ENCODE measurements around the gene TNFRSF11A. TPM values are rescaled to one million over a fixed set of nuclear protein-coding genes. Genes with fewer than 3 reads are reported as not detected.

TNFRSF11A gene
- total RNA-seq, 2 experiments from 2014 or later = 8.6 to 9.1 TPM

DNA sequence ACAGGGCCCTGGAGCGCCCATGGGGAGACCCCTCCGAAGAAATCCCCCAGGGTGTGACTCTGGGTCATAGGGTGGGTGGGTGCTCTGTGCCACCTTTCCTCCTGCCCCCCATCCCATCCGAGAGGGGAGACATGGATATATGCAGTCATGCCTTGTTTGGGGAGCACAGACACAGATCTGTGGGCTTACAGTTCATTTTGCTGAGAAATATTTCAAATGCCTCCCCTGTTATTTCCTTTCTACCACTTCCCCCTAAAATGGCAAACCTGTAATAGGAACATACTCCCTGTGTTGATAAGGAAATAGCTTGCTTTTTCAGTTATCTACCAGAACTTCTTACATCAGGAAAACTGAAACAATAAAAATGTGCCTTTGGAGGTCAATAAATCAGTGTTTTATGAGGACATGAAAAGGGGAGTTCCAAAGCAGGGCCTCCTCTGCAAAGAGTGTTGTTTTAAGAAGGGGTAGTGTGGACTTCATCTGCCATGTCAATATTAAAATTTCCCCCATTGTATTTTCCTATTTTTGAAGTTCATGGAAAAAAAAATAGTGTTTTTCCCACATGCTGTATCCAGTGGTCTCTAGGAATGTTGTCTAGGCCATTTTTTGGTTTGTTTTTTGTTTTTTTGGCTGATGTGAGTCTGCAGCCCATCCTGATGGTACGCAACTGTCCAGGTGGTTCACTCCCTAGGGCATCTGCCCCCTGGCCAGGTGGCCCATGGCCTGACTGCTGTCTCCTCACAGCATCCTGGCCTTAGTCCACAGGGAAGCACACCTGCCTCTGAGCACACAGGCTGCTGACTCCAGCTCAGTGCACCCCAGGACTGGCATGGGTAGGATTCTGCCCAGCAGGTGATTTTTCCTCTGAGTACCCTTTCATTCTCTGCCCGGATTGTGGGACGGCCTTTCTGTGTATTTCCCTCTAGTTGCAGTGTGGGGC lies 3.7 kb downstream of the TNFRSF11A start:
- CTCF ChIA-PET = interaction anchor here (0.8 to 1.4 kb wide), 2 partner anchors 11 to 13 kb away, joined by 3 to 5 read pairs; no protein-coding TSS in a partner anchor
- peak overlapping the region; percentile 79 for H3K27ac Mint-ChIP-seq
- peaks cover 2% of the 10 kb centered on the region for H3K36me3 Mint-ChIP-seq (ENCODE audit: low read depth)
- POLR2A ChIA-PET = interaction anchor here (0.6 kb wide), 1 partner anchor 258 kb away, joined by 4 read pairs; no protein-coding TSS in a partner anchor
- H3K27me3 Mint-ChIP-seq = peaks cover 23% of the 10 kb centered on the region
- H3K9me3 Mint-ChIP-seq = no peaks in the 10 kb centered on the region
- H3K4me1 Mint-ChIP-seq = peaks cover 69% of the 10 kb centered on the region
- peak overlapping the region; percentile 35 for H3K4me3 Mint-ChIP-seq
- no peak for DNase-seq

GRCh38 chr18:62329691-62330454 lies 4.8 kb downstream of the TNFRSF11A start:
- Mint-ChIP-seq H3K36me3 (ENCODE audit: low read depth) (peaks cover 4% of the 10 kb centered on the region), H3K9me3 (no peaks in the 10 kb centered on the region), H3K27me3 (peaks cover 15% of the 10 kb centered on the region), H3K4me3 (peak overlapping the region; percentile 35), H3K4me1 (peaks cover 61% of the 10 kb centered on the region), H3K27ac (peak overlapping the region; percentile 79)
- DNase-seq = peak; percentile 66
- CTCF ChIA-PET = interaction anchor here (1.4 to 2.0 kb wide), 2 partner anchors 10 to 14 kb away, joined by 5 read pairs; no protein-coding TSS in a partner anchor
- POLR2A ChIA-PET = interaction anchor here (0.6 kb wide), 1 partner anchor 257 kb away, joined by 4 read pairs; no protein-coding TSS in a partner anchor

GRCh38 chr18:62330650-62331049 lies 5.5 kb downstream of the TNFRSF11A start:
- peaks cover 4% of the 10 kb centered on the region for H3K36me3 Mint-ChIP-seq (ENCODE audit: low read depth)
- no peaks in the 10 kb centered on the region for H3K9me3 Mint-ChIP-seq
- ChIA-PET POLR2A (no interaction called here), CTCF (interaction anchor here (2.0 kb wide), 1 partner anchor 9 kb away, joined by 5 read pairs; no protein-coding TSS in a partner anchor)
- H3K4me3 Mint-ChIP-seq = no peak overlapping the region
- peaks cover 15% of the 10 kb centered on the region for H3K27me3 Mint-ChIP-seq
- DNase-seq = no peak
- H3K4me1 Mint-ChIP-seq = peaks cover 61% of the 10 kb centered on the region
- H3K27ac Mint-ChIP-seq = peak overlapping the region; percentile 79

GRCh38 chr18:62331581-62332356 lies 6.7 kb downstream of the TNFRSF11A start:
- Mint-ChIP-seq H3K36me3 (ENCODE audit: low read depth) (peaks cover 4% of the 10 kb centered on the region), H3K27me3 (peaks cover 7% of the 10 kb centered on the region), H3K9me3 (no peaks in the 10 kb centered on the region), H3K4me3 (no peak overlapping the region), H3K27ac (no peak overlapping the region), H3K4me1 (peaks cover 52% of the 10 kb centered on the region)
- DNase-seq = no peak
- CTCF ChIA-PET = interaction anchor here (0.5 to 2.0 kb wide), 4 partner anchors 8 to 174 kb away, joined by 3 to 5 read pairs (median 4); no protein-coding TSS in a partner anchor
- POLR2A ChIA-PET = no interaction called here

DNA sequence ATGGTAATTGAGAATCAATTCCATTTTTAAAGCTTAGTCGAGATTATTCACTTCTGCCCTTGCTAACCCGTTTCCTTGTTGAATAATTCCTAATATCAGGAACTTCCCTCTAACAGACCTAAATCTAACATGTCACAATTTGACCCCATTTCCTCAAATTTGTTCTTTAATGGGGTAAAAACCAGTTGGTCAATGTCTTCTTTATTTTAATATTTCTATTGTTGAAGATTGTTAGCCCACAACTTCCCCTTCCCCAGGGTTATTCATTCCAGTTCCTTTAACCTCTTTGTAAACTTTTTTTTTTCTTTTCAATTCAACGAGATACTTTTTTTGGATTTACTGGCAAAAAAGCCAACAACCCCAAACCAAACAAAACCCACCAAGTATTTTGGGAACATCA lies 7.3 kb downstream of the TNFRSF11A start:
- DNase-seq = no peak
- peaks cover under 1% of the 10 kb centered on the region for H3K27me3 Mint-ChIP-seq
- peaks cover 4% of the 10 kb centered on the region for H3K36me3 Mint-ChIP-seq (ENCODE audit: low read depth)
- H3K9me3 Mint-ChIP-seq = no peaks in the 10 kb centered on the region
- H3K4me3 Mint-ChIP-seq = no peak overlapping the region
- H3K27ac Mint-ChIP-seq = no peak overlapping the region
- ChIA-PET CTCF (no interaction called here), POLR2A (no interaction called here)
- H3K4me1 Mint-ChIP-seq = peaks cover 45% of the 10 kb centered on the region

- POLR2A ChIA-PET = interaction anchor here (0.6 kb wide), 1 partner anchor 69 kb away, joined by 4 read pairs; no protein-coding TSS in a partner anchor
- DNase-seq = no peak
- Mint-ChIP-seq H3K36me3 (ENCODE audit: low read depth) (peaks cover 4% of the 10 kb centered on the region), H3K4me3 (no peak overlapping the region), H3K27me3 (no peaks in the 10 kb centered on the region), H3K9me3 (no peaks in the 10 kb centered on the region), H3K27ac (no peak overlapping the region), H3K4me1 (peaks cover 41% of the 10 kb centered on the region)
- CTCF ChIA-PET = interaction anchor here (0.6 to 1.0 kb wide), 3 partner anchors 15 to 252 kb away, joined by 3 read pairs; no protein-coding TSS in a partner anchor
Measured at GRCh38 chr18:62332964-62333695, 8.0 kb downstream of the TNFRSF11A start.

- no peak overlapping the region for H3K4me3 Mint-ChIP-seq
- peaks cover 38% of the 10 kb centered on the region for H3K4me1 Mint-ChIP-seq
- no peaks in the 10 kb centered on the region for H3K27me3 Mint-ChIP-seq
- POLR2A ChIA-PET = no interaction called here
- DNase-seq = no peak
- peaks cover 4% of the 10 kb centered on the region for H3K36me3 Mint-ChIP-seq (ENCODE audit: low read depth)
- CTCF ChIA-PET = interaction anchor here (0.6 to 1.0 kb wide), 2 partner anchors 14 to 23 kb away, joined by 3 read pairs; no protein-coding TSS in a partner anchor
- no peaks in the 10 kb centered on the region for H3K9me3 Mint-ChIP-seq
- no peak overlapping the region for H3K27ac Mint-ChIP-seq
Measured at GRCh38 chr18:62334120-62334519, 9.0 kb downstream of the TNFRSF11A start.

GRCh38 chr18:62335494-62335893 lies 10.4 kb downstream of the TNFRSF11A start:
- POLR2A ChIA-PET = no interaction called here
- H3K36me3 Mint-ChIP-seq (ENCODE audit: low read depth) = peaks cover 4% of the 10 kb centered on the region
- CTCF ChIA-PET = no interaction called here
- H3K4me3 Mint-ChIP-seq = no peak overlapping the region
- H3K27me3 Mint-ChIP-seq = no peaks in the 10 kb centered on the region
- no peaks in the 10 kb centered on the region for H3K9me3 Mint-ChIP-seq
- H3K27ac Mint-ChIP-seq = no peak overlapping the region
- peaks cover 32% of the 10 kb centered on the region for H3K4me1 Mint-ChIP-seq
- DNase-seq = no peak

DNA sequence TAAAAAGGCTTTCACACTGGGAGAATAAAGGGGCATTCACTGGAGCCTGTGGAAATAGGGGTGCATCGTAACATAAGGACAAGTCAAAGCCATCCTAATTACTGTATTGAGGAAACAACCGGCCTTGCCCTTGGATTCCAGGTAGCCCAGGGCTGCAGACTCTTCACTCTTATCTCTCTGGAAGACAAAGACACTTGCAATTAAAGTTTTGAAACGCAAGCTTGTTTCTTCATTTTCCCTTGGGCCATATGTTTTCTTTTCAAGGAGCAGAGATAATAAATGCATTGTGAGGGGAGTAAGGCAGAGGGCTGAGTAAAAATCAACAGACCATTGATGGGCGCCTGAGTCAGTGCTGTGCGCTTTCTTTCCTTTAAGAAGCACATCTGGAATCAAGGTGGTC lies 11.5 kb downstream of the TNFRSF11A start:
- DNase-seq = no peak
- Mint-ChIP-seq H3K4me3 (no peak overlapping the region), H3K27ac (no peak overlapping the region), H3K36me3 (ENCODE audit: low read depth) (peaks cover 4% of the 10 kb centered on the region), H3K27me3 (no peaks in the 10 kb centered on the region), H3K4me1 (peaks cover 24% of the 10 kb centered on the region), H3K9me3 (no peaks in the 10 kb centered on the region)
- ChIA-PET CTCF (no interaction called here), POLR2A (no interaction called here)

DNA sequence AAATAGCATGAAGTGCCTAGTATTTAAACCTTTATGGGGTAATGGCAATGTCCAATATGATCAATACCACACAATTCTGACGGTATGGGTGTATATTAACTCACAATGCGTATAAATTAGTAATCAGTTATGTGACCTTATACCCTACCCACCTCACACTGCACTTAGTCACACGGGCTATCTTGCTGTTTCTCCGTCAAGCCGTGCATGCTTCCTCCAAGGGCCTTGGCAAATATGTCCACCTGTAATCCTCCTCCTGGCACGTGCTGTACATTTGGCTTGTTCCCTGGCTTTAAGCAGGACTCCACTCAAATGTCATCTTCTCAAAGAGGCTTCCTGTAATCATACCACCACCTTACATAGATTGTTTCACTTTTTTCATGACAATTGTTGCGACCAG lies 12.2 kb downstream of the TNFRSF11A start:
- Mint-ChIP-seq H3K27ac (no peak overlapping the region), H3K36me3 (ENCODE audit: low read depth) (peaks cover 2% of the 10 kb centered on the region), H3K4me1 (peaks cover 19% of the 10 kb centered on the region), H3K27me3 (no peaks in the 10 kb centered on the region), H3K9me3 (no peaks in the 10 kb centered on the region), H3K4me3 (no peak overlapping the region)
- POLR2A ChIA-PET = no interaction called here
- DNase-seq = no peak
- CTCF ChIA-PET = no interaction called here

GRCh38 chr18:62338446-62339105 lies 13.5 kb downstream of the TNFRSF11A start:
- H3K4me1 Mint-ChIP-seq = peaks cover 19% of the 10 kb centered on the region
- no peak overlapping the region for H3K4me3 Mint-ChIP-seq
- peaks cover 2% of the 10 kb centered on the region for H3K36me3 Mint-ChIP-seq (ENCODE audit: low read depth)
- POLR2A ChIA-PET = no interaction called here
- H3K27ac Mint-ChIP-seq = no peak overlapping the region
- CTCF ChIA-PET = interaction anchor here (1.2 to 2.7 kb wide), 3 partner anchors 8 to 88 kb away, joined by 3 to 7 read pairs (median 5); no protein-coding TSS in a partner anchor
- no peaks in the 10 kb centered on the region for H3K27me3 Mint-ChIP-seq
- no peaks in the 10 kb centered on the region for H3K9me3 Mint-ChIP-seq
- no peak for DNase-seq

Measured in activated CD4-positive, alpha-beta T cell treated with anti-CD3 and anti-CD28 coated beads, Interleukin-2, amount 10 ng/mL, durations not matched to agents 7 days and 5 days (primary cell).